ENCODE measurements around the gene CFAP47.
A peak's percentile ranks its signal among the peaks of the same experiment; 100 is the strongest.
"Not testable (repeated sequence)": the region's sequence is repeated elsewhere in the genome, so short reads cannot be mapped to it uniquely, and the experiment has no call there.

The CFAP47 gene, protein sequence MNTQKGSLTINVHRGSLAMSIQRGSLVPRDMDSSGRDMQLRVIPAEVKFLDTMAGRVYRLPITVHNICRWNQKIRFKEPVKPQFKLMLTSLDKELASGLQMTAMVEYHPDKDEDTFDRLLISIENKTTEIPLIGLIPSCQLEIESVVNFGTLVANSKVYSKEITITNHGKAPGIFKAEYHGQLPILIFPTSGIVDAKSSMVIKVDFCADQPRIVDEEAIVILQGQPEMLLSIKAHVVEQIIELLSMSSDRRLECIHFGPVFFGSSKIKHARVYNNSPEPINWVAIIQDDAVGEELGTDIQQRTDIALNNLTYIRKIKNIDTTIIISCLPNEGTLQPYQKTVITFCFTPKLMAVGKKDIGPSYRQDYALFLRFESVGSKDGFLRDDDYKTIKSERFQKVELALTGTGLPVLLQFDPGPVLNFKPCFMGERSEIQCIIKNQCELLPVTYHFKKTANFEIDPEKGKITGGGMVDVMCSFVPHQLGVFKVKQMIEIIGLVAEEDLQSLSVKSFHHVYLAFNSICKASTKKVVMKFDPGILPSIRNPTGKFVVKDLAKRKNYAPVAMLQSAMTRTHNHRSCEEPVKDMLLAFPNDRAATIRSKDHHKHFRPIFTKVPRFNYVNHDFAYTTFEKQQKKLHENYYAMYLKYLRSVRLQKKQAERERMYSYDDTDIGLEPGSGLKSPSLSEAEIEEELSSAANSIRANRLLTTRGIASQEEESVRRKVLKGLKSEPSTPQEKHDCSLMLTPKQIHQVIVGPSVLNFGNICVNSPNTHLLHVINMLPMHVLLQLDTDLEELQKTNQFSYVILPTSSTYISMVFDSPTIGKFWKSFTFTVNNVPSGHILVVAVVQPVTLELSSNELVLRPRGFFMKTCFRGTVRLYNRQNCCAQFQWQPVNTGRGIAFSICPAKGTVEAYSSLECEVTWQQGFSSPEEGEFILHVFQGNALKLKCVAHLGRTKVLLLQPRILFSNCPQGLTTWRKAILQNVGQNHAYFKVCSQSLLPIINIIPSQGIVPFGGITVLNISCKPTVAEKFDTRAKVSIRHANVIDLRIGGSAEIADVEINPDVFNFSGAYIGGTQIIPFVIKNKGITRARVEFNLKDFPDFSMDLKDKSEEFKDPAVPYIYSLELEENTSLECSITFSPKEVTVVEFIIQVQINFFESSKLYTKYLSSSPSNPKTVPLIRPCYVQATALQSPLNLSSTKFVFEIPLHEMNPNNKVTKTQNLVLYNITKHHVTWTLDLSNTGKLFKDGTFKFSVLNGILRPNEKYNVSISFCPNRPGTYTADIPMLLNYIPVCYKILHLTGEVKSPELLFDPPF (N-terminal part only)

GRCh38 chrX:35919536-35920309 is at the start of gene CFAP47:
CFAP47 (plus strand) TSS chrX:35919734; CDS start chrX:35919800, 66 bp downstream.
- DNase-seq (ENCODE audit: low read depth): no peak

GRCh38 chrX:35880601-35881000 is 38.9 kb upstream of the CFAP47 start:
- no peak for DNase-seq (ENCODE audit: low read depth)

DNA sequence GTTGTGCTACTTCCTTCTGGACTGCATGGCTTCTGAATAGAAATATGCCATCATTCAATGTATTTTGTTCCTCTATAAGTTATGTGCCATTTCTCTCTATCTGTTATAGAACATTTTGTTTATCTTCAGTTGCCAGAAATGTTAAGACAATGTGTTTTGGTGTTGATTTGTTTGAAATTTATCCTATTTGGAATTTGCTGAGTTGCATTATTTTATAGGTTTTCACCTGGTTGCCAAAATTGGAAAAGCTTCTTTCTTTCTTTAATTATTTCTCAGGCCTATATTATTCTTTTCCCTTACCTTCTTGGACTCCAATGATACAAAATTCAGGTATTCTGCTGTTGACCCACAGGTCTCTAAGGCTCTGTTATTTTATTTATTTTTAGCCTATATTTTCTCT is 33.4 kb upstream of the CFAP47 start:
- no peak for DNase-seq (ENCODE audit: low read depth)

DNA sequence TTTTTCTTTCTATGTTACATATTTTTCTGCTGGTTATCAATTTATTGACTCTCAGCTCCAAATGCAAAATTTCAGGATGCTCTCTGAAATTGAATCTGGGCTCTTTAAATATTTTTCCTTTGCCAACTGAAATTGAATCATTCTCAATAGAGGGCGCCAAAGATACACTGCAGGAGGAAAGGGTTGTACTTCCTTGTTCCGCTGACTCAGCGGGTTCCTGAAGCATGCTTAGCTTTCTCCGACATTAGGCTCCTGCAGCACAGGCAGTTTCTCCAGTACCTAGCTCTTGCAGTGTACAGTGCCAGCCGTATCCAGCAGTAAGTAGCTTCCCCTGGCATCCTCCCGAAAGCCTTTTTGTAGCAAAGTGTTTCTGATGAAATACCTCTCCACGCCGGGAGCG is 28.8 kb upstream of the CFAP47 start:
- peak; percentile 0 for DNase-seq (ENCODE audit: low read depth)

DNA sequence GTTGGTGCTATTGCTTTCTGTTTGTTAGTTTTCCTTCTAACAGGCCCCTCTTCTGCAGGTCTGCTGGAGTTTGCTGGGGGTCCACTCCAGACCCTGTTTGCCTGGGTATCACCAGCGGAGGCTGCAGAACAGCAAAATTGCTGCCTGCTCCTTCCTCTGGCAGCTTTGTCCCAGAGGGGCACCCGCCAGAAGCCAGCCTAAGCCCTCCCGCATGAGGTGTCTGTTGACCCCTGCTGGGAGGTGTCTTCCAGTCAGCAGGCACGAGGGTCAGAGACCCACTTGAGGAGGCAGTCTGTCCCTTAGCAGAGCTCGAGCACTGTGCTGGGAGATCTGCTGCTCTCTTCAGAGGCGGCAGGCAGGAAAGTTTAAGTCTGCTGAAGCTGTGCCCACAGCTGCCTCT is 67.3 kb downstream of the CFAP47 start:
- DNase-seq (ENCODE audit: low read depth): not testable (repeated sequence)

DNA sequence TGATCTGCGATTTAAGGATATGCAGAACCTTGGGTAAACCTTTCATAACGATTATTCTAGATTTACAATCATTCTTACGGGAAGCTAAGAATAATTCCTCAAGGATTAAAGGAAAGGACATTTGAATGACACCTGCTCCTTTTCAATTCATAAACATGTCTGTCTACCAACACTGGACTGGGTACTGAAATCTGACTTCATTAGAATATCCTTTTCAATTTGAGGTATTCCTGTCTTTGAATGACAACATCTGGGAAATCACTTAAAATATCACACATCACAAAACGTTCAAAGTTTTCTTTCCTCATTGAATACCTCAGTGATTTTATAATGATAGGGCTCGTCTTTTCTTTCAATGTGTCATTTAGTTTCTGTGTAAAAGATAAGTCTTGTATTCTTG is 87.7 kb downstream of the CFAP47 start:
- no peak for DNase-seq (ENCODE audit: low read depth)

- no peak for DNase-seq (ENCODE audit: low read depth)
These were observed 99.6 kb downstream of the CFAP47 start for GRCh38 chrX:36019125-36019524.

GRCh38 chrX:36035550-36035949 is 116.0 kb downstream of the CFAP47 start:
- no peak for DNase-seq (ENCODE audit: low read depth)

DNA sequence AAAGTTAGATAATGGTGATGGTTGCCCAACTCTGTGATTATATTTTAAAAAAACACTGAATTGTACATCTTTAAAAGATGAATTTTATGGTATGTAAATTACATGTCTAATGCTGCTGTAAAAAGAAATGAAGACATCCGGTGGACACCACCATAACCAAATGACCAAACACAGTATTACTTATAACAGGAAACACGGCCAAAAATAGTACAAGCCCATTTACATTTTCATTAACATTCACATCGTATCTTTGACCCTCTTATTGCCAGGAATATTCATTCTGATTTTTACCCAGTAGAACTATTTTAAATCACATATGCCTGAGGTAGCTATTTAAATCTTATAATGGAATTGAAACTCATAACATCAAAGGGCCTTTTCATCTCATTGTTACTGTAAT is 143.2 kb downstream of the CFAP47 start:
- no peak for DNase-seq (ENCODE audit: low read depth)

DNA sequence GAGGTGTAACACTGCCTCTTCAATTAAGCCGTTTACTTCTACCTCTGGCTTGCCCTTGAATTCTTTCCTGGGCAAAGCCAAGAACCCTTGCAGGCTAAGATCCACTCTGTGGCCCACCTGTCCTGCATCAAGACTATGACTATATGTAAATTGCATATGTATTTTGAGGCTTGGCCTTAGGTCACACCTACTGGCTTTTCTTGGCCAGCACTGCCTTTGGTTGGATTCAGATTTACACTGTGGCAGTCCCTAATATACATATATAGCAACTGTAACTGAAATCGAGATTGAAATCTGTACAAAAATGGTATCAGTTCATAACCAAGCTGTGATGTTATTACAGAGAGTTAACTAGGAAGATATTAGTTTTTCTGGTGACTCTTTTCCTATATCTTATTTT is 151.5 kb downstream of the CFAP47 start:
- DNase-seq (ENCODE audit: low read depth): no peak

GRCh38 chrX:36075009-36075408 is 155.5 kb downstream of the CFAP47 start:
- DNase-seq (ENCODE audit: low read depth): not testable (repeated sequence)

GRCh38 chrX:36083256-36083655 is 163.7 kb downstream of the CFAP47 start:
- no peak for DNase-seq (ENCODE audit: low read depth)

- DNase-seq (ENCODE audit: low read depth): no peak
These were observed 167.8 kb downstream of the CFAP47 start for GRCh38 chrX:36087366-36087765.

GRCh38 chrX:36088939-36089338 is 169.4 kb downstream of the CFAP47 start:
- not testable (repeated sequence) for DNase-seq (ENCODE audit: low read depth)

GRCh38 chrX:36102425-36102824 is 182.9 kb downstream of the CFAP47 start:
- DNase-seq (ENCODE audit: low read depth): no peak

DNA sequence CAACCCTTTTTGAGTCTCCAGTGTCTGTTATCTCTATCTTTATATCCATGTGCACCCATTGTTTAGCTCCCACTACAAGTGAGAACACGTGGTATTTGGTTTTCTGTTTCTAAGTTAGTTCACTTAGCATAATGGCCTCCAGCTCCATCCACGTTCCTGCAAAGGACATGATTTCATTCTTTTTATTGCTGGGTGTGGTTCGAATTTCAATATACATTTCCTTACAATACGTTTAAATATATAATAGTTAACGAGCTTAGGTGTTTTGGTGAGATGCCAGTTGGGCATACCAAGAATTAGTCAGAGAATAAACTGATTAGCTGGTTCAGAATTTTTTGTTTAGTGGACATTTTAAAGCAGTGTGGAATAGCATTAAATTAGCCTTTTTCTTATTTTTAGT is 196.7 kb downstream of the CFAP47 start:
- DNase-seq (ENCODE audit: low read depth): no peak

DNA sequence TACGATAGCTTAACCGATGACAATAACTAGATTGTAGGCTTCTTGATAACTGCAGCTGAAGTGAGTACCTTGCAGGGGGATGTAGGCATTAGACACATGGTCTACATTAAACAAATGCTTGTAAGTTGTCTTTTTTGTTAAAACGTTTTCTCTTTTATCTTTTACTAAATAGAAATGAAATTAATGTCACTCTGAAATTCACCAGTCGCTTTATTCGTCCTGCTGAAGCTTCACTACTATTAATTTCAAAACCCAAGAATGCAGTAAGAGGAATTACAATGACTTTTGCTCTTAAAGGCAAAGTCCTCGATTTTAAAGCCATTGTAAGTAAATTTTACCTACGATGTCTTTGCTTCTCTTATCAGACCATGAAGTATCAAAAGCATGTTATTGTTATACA is 239.7 kb downstream of the CFAP47 start:
- DNase-seq (ENCODE audit: low read depth): no peak

DNA sequence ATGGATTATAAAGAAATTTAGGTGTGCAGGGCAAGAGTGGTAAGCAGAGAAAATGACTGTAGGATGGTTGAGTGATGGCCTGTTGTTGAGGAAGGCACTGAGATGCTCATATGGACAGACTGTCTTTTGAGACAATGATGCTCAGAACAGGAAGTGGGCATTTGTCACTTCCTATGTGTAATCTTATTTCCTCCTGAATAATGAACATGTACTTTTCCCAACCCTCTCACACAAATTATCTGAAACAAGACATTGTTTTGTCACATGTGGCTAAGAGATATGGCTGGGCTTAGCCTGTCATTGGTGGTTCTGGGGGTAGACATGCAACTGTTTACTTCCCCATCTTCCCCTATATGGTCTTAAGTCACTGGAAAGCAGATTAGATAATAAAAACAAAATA is 240.5 kb downstream of the CFAP47 start:
- DNase-seq (ENCODE audit: low read depth): no peak

GRCh38 chrX:36198575-36198974 is 279.0 kb downstream of the CFAP47 start:
- no peak for DNase-seq (ENCODE audit: low read depth)

- DNase-seq (ENCODE audit: low read depth): no peak
These were observed 280.4 kb downstream of the CFAP47 start for GRCh38 chrX:36199928-36200327.

- no peak for DNase-seq (ENCODE audit: low read depth)
These were observed 295.4 kb downstream of the CFAP47 start for GRCh38 chrX:36214924-36215323.
